Measurements from ENCODE around the gene KIAA0930.
"Not testable (repeated sequence)": the region's sequence is repeated elsewhere in the genome, so short reads cannot be mapped to it uniquely, and the experiment has no call there.

The KIAA0930 gene

GRCh38 chr22:45278125-45278524 is 37.4 kb upstream of the KIAA0930 start:
- DNase-seq (ENCODE audit: low read depth), result no peak
- H3K4me3 ChIP-seq (ENCODE audit: low read length), result no peak overlapping the region
- no peak for TF ChIP-seq CTCF (conservative IDR thresholded peaks at IDR 0.05; ENCODE audit: low read length)

GRCh38 chr22:45277720-45278119 is 37.0 kb upstream of the KIAA0930 start:
- not testable (repeated sequence) for H3K4me3 ChIP-seq (ENCODE audit: low read length); DNase-seq (ENCODE audit: low read depth)

DNA sequence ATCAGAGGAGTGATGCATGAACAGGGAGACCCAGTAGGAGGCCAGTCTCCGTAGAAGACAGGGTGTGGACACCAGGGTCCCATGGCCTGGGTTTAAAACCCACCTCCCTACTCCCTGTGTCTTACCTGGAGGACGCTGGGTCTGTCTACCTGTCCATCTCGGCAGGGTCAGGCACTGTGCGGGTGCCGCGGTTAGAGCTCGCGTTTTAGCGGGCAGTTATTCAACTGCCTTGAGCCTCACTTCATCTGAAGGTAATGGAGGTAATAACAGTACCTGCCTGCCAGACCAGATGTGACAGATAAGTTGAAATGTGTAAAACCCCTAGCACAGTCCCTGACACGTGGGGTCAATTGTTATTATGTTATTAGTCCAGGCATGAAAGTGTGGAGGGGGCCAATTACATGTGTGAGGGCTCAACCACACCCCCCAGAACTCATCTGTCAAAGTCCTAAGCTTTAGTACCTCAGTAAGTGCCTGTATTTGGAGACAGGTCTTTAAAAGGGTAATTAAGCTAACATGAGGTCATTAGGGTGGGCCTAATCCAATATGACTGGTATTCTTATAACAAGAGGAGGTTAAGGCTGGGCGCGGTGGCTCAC is 35.9 kb upstream of the KIAA0930 start:
- no peak overlapping the region for H3K4me3 ChIP-seq (ENCODE audit: low read length)
- no peak for TF ChIP-seq CTCF (conservative IDR thresholded peaks at IDR 0.05; ENCODE audit: low read length)
- DNase-seq (ENCODE audit: low read depth), result no peak

- no peak for TF ChIP-seq CTCF (conservative IDR thresholded peaks at IDR 0.05; ENCODE audit: low read length)
- H3K4me3 ChIP-seq (ENCODE audit: low read length), result no peak overlapping the region
- DNase-seq (ENCODE audit: low read depth), result no peak
Measured at GRCh38 chr22:45273452-45274075, 32.9 kb upstream of the KIAA0930 start.

DNA sequence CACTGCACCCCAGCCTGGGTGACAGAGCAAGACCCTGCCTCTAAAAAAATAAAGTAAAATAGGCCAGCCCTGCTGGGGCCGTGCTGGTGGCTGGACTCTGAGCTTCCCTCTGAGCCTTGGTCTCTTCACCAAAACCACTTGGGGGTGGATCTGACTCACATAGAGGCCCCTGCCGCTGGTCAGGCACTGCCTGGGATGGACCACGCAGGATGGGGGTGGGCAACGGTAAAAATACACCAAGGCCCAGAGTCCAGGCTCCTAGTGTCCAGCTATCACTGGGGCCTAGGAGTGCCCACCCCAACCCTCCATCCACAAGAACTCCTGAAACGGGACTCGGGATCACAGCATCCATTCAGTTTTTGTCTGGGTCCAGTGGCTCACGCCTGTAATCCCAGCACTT is 31.8 kb upstream of the KIAA0930 start:
- DNase-seq (ENCODE audit: low read depth), result no peak
- H3K4me3 ChIP-seq (ENCODE audit: low read length), result no peak overlapping the region
- TF ChIP-seq CTCF (conservative IDR thresholded peaks at IDR 0.05; ENCODE audit: low read length), result no peak

DNA sequence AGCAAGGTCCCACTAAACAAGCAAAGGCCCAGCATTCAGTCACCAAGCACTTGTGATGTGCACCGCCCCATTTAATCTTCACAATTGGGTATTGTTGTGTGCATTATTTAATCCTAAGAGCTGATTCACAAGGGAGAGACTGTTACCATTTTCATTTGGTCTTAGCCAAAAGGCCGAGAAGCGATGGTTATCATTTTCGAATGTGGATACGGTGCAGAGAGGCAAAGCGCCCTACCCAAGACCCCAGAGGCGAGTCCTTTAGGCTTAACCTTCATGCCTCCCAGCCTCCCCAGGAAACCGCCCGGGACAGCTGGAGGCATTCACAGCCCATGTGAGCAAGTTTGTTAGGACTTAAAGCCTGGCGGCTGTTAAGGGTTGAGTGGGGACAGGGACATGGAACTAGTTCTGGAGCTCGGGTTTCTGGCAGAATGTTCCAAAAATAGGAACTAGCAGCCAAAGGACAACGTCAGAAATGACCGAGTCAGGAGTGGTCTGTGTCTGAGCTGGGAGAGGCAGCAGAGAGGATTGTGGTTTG is 31.0 kb upstream of the KIAA0930 start:
- TF ChIP-seq CTCF (conservative IDR thresholded peaks at IDR 0.05; ENCODE audit: low read length), result no peak
- DNase-seq (ENCODE audit: low read depth), result peak; percentile 31
- H3K4me3 ChIP-seq (ENCODE audit: low read length), result no peak overlapping the region

DNA sequence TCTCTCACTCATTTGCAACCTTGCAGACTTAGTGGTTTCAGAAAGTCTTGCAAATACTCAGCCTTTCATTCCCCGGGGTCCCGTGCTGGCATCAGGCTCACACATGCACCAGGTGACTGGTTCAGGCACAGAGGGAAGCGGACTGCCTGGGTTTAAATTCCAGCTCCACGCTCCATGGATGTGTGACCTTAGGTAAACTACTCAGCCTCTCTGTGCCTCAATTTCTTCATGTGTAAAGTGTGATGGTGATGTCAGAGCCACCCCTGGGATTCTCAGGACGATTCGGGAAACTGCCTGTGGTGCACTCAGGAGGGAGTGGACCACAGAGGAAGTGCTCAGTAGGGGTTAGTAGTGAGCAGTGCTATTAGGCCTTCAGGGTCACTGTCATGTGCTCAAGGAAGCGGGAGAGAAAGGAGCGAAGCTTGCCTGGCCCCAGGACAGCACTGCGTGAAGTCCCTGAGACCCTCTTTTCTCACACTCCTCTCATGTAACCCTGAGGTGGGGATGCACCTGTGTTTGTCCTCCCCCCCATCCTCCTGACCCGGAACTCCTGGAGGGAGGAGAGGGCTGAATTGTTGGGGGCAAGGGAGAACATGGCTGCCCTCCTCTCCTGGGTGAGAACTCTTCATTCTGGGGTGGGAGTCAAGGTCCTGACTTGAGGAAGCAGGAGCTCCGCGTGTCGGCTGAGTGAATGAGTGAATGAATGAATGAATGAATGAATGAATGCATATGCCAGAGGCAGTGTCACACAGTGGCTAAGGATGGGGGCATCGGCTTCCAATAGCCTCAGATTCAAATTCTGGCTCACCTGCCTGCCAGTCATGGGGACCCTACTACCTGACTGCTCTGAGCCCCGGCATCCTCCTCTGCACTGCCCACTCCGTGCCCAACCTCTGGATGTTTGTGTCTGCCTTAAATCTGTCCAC is 29.7 kb upstream of the KIAA0930 start:
- TF ChIP-seq CTCF (conservative IDR thresholded peaks at IDR 0.05; ENCODE audit: low read length), result no peak

More for the DNA sequence above, 29.7 kb upstream of the KIAA0930 start:
- no peak for DNase-seq (ENCODE audit: low read depth)
- no peak overlapping the region for H3K4me3 ChIP-seq (ENCODE audit: low read length)

Data from AG10803 (cell line).